GM12878 (cell line): ENCODE data around the gene CYB561A3. TPM values are rescaled to one million over a fixed set of nuclear protein-coding genes. Genes with fewer than 3 reads are reported as not detected.

Experiments
- ATAC-seq: fragments of 200-7000 bp; cut with Tn5 transposase; 3 replicates; pipeline ENCODE4 v1.9.1; 2020; ENCODE audit warnings: mild to moderate bottlenecking, moderate library complexity
- BruUV-seq: library from RNA; stranded (reverse); fragments of 400-500 nt; replicated peaks from 2 replicates; lab custom pipeline; 2021; lab: Mats Ljungman, UMichigan
- CTCF ChIA-PET: fragments of 300-600 bp; sonication (Branson Sonifier 250); formaldehyde crosslinking; extraction: SDS; loops from one replicate; lab custom pipeline; 2021; ENCODE audit warnings: inconsistent platforms; lab: Yijun Ruan, JAX
- POLR2A ChIA-PET: fragments of 350-600 bp; formaldehyde crosslinking; extraction: SDS; loops from one replicate; lab custom pipeline; 2021; ENCODE audit warnings: inconsistent platforms; lab: Charles Lee
- RAD21 ChIA-PET: fragments of 300-600 bp; sonication (Branson Sonifier 250); formaldehyde crosslinking; loops from one replicate; lab custom pipeline; 2023; ENCODE audit warnings: antibody characterized with exemption; ENCODE audit not compliant: unreplicated experiment; lab: Charles Lee
- SMC1A ChIA-PET: fragments of 300-600 bp; sonication (Branson Sonifier 250); formaldehyde crosslinking; loops from one replicate; lab custom pipeline; 2023; ENCODE audit not compliant: unreplicated experiment, uncharacterized antibody; lab: Charles Lee
- DNase-seq: peaks from one replicate; pipeline ENCODE4 v3.0.0-alpha.2; 2011; ENCODE audit warnings: low read depth, low spot score
- FAIRE-seq: peaks from 3 replicates; lab custom pipeline; 2011; peaks lifted over from hg19 to GRCh38; lab: Jason Lieb, UNC
- H2AFZ ChIP-seq: 2 replicates; pipeline ENCODE4 v1.6.0; 2011; ENCODE audit warnings: low read depth, low read length, control low read depth; ENCODE audit not compliant: control insufficient read depth
- H3K27ac ChIP-seq: 2 replicates; pipeline ENCODE4 v1.5.1; 2011; ENCODE audit warnings: control low read depth; ENCODE audit not compliant: control insufficient read depth, insufficient read depth
- H3K27me3 ChIP-seq, 2 experiments: replicated peaks in 1 of 2; 2 replicates each; pipeline versions ENCODE4 v1.6.0 to v1.6.1; 2011; ENCODE audit warnings: low read length in 1 of 2; ENCODE audit not compliant: control insufficient read depth in 2 of 2, insufficient read depth in 2 of 2
- H3K36me3 ChIP-seq, 2 experiments: 2 replicates each; pipeline ENCODE4 v1.5.1; 2011; ENCODE audit warnings: low read length in 1 of 2; ENCODE audit not compliant: control insufficient read depth in 2 of 2, insufficient read depth in 2 of 2
- H3K4me1 ChIP-seq: 2 replicates; pipeline ENCODE4 v1.6.1; 2011; ENCODE audit warnings: mild to moderate bottlenecking, low read length, moderate library complexity, mixed read lengths; ENCODE audit not compliant: control insufficient read depth, insufficient read depth
- H3K4me2 ChIP-seq: 2 replicates; pipeline ENCODE4 v1.6.0; 2011; ENCODE audit warnings: control low read depth; ENCODE audit not compliant: control insufficient read depth, insufficient read depth
- H3K4me3 ChIP-seq: fragments of 200-600 bp; sonication (generic); 2 replicates; pipeline ENCODE4 v1.5.1; 2016
- H3K79me2 ChIP-seq: 2 replicates; pipeline ENCODE4 v1.6.0; 2011; ENCODE audit warnings: low read length; ENCODE audit not compliant: control insufficient read depth, insufficient read depth
- H3K9ac ChIP-seq: 2 replicates; pipeline ENCODE4 v1.8.0; 2011; ENCODE audit warnings: low read length, control low read depth, mixed read lengths; ENCODE audit not compliant: control insufficient read depth, insufficient read depth
- H3K9me3 ChIP-seq: replicated peaks from 3 replicates; pipeline ENCODE4 v1.5.1; 2011; ENCODE audit warnings: mild to moderate bottlenecking, low read length; ENCODE audit not compliant: control insufficient read depth, insufficient read depth
- H4K20me1 ChIP-seq: 2 replicates; pipeline ENCODE4 v1.6.0; 2011; ENCODE audit not compliant: control insufficient read depth, insufficient read depth
- CBFB ChIP-seq: IDR thresholded peaks from 2 replicates; pipeline ENCODE4 v1.6.1; 2016; ENCODE audit warnings: antibody characterized with exemption, low read depth
- IRF3 ChIP-seq: fragments of 450-650 bp; IDR thresholded peaks from 2 replicates; pipeline ENCODE4 v1.6.1; 2014; ENCODE audit warnings: mild to moderate bottlenecking
- KLF5 ChIP-seq: fragments of 450-650 bp; IDR thresholded peaks from 2 replicates; pipeline ENCODE4 v1.6.1; 2014; ENCODE audit warnings: mild to moderate bottlenecking; ENCODE audit not compliant: partially characterized antibody
- MLLT1 ChIP-seq: fragments of 450-650 bp; IDR thresholded peaks from 2 replicates; pipeline ENCODE4 v1.6.1; 2016; ENCODE audit warnings: mild to moderate bottlenecking
- NFYA ChIP-seq: IDR thresholded peaks from 2 replicates; pipeline ENCODE4 v1.6.1; 2011; ENCODE audit warnings: low read depth, mild to moderate bottlenecking, low read length, improper control_type of control experiment, borderline replicate concordance
- TAF1 ChIP-seq: IDR thresholded peaks from 2 replicates; pipeline ENCODE4 v1.6.1; 2011; ENCODE audit warnings: mild to moderate bottlenecking, low read depth, low read length, borderline replicate concordance
- TARDBP ChIP-seq: IDR thresholded peaks from 2 replicates; pipeline ENCODE4 v1.6.1; 2016; ENCODE audit warnings: borderline replicate concordance
- ZNF217 ChIP-seq: fragments of 450-650 bp; IDR thresholded peaks from 2 replicates; pipeline ENCODE4 v1.6.1; 2017; ENCODE audit warnings: antibody characterized with exemption, mild to moderate bottlenecking
- WGBS: methylation state at CpG from one replicate; pipeline ENCODE4 v1.1.6; 2016; ENCODE audit warnings: low lambda C conversion rate; ENCODE audit not compliant: insufficient replicate concordance, insufficient coverage; ENCODE audit errors: missing lambda C conversion rate; 5-methylcytosine and 5-hydroxymethylcytosine counted together
- in situ Hi-C: fragments of 300-500 bp; cut with MboI; formaldehyde crosslinking; loops from 9 replicates; pipeline ENCODE4 v1.14.3; 2018; ENCODE audit warnings: mixed read lengths
- intact Hi-C: fragments of 100-400 bp; cut with micrococcal nuclease; formaldehyde crosslinking; loops from one replicate; pipeline ENCODE4 v1.14.2; 2022; ENCODE audit not compliant: unreplicated experiment
- polyA plus RNA-seq, 11 experiments: library from polyadenylated mRNA; depleted of rRNA in 4 of 11; unstranded in 6 of 11; stranded (reverse) in 5 of 11; fragments of >200 nt; fragmentation: Nextera tagmentation in 4 of 11; fragmentation: Illumina TruSeq in 1 of 11; extraction: Ambion mirVana in 4 of 11; extraction: Trizol in 1 of 11; gene quantifications; 1 replicate in 1 of 11; 2 replicates in 10 of 11; pipeline versions ENCODE4 v1.2.1 to v1.2.3, GENCODE V29; 2011 to 2016; ENCODE audit warnings: inconsistent platforms in 2 of 11, missing spikeins in 2 of 11, low read depth in 1 of 11
- total RNA-seq, 4 experiments: library from RNA; depleted of rRNA in 3 of 4; stranded (reverse); fragments of >200 nt in 3 of 4; fragmentation: Illumina TruSeq in 1 of 4; extraction: Trizol in 1 of 4; gene quantifications; 2 replicates each; pipeline versions ENCODE4 v1.2.1 to v1.2.3, GENCODE V29; 2013 to 2021

The CYB561A3 gene
- total and polyA plus RNA-seq, 10 of the 15 experiments (the other 5 are each of a cell fraction or from before 2014, with no cell fraction given) = 40.1 to 169 (median 74.4) TPM

- peak overlapping the region; percentile 83 for H2AFZ ChIP-seq
- ChIA-PET POLR2A (interaction anchor here (0.8 to 1.3 kb wide), 5 partner anchors 11 to 61 kb away, joined by 3 to 5 read pairs (median 4); no protein-coding TSS in a partner anchor), RAD21 (interaction anchor here (0.6 to 1.2 kb wide), 4 partner anchors 29 to 103 kb away, joined by 3 to 6 read pairs (median 4); no protein-coding TSS in a partner anchor), CTCF (interaction anchor here (1.0 to 3.1 kb wide), 6 partner anchors 23 to 501 kb away, joined by 3 to 25 read pairs (median 5); partner anchors contain the start of gene TMEM216), SMC1A (interaction anchor here (0.6 to 1.6 kb wide), 6 partner anchors 18 to 69 kb away, joined by 3 to 10 read pairs (median 4); no protein-coding TSS in a partner anchor)
- peak overlapping the region; percentile 99 for H3K9ac ChIP-seq
- peak overlapping the region; percentile 90 for H3K4me3 ChIP-seq
- peak overlapping the region; percentile 83 for H3K4me2 ChIP-seq
- H3K79me2 ChIP-seq = peaks cover 64% of the 10 kb centered on the region
- in situ Hi-C loops (no loop called here), intact Hi-C loops (loop anchor here (5.0 to 10.0 kb wide), 2 partner anchors 78 to 105 kb away; no protein-coding TSS in a partner anchor)
- H3K27me3 ChIP-seq = no peaks in the 10 kb centered on the region
- H3K4me1 ChIP-seq = peaks cover 20% of the 10 kb centered on the region
- FAIRE-seq = no peak
- H3K9me3 ChIP-seq = no peaks in the 10 kb centered on the region
- peak; percentile 9 for ATAC-seq
- BruUV-seq = TSS peak; percentile 69
- DNase-seq = no peak
- H3K36me3 ChIP-seq = peaks cover 0 to 10% of the 10 kb centered on the region in 2 experiments; a peak in 3 of 4 replicates
- TF ChIP-seq MLLT1 = no peak
- no peak for TF ChIP-seq CBFB
- no peak for TF ChIP-seq IRF3
- no peak for TF ChIP-seq NFYA
- no peak for TF ChIP-seq TARDBP
- TF ChIP-seq ZNF217 = no peak
- no peak for TF ChIP-seq KLF5
- TF ChIP-seq TAF1 = no peak
- peak overlapping the region; percentile 92 for H3K27ac ChIP-seq
- WGBS = under 1% methylated on average over 24 of the region's 24 CpGs
- no peaks in the 10 kb centered on the region; the same call in 1 of the 2 replicates for H4K20me1 ChIP-seq
These were observed 29.3 kb downstream of the CYB561A3 start for GRCh38 chr11:61332281-61332796.
